ENCODE results near the gene PRDM11.

PRDM11 gene

DNA sequence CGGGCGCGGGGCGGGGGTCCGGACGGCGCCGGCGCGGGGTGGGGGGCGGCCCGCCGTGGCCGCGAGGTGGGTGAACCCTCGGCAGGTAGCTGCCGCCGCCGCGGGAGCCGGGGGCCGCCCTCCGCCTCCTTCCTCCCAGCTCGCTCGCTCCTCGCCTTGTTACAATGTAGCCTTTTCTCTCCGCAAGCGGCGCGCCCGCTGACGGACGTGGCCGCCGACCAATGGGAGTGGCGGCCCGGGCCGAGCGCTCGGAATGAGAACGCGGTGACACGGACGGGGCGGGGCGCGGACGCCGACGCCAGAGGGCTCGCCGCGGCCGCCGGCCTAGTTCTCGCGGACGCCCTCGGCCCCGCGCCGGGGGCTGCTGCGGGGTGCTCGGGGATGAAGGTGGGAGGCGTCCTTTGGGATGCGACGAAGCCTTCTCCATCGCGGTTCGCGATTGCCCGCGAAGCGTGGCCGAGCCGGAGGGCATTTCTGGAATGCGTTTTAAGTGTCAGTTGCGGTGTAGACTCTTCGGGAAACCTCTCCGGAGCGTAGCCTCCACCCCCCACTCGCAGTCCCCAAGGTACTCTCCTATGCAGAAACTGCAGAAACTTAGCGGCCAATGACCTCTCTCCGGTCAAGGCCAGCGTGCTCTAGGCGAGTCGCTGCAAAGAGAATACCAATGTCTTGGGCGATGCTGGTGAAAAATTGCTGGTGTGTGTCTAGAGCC, 734 bp downstream of the PRDM11 start:
- peak; percentile 96 for DNase-seq (ENCODE audit: low read depth)
- TF ChIP-seq, protein P1, sequence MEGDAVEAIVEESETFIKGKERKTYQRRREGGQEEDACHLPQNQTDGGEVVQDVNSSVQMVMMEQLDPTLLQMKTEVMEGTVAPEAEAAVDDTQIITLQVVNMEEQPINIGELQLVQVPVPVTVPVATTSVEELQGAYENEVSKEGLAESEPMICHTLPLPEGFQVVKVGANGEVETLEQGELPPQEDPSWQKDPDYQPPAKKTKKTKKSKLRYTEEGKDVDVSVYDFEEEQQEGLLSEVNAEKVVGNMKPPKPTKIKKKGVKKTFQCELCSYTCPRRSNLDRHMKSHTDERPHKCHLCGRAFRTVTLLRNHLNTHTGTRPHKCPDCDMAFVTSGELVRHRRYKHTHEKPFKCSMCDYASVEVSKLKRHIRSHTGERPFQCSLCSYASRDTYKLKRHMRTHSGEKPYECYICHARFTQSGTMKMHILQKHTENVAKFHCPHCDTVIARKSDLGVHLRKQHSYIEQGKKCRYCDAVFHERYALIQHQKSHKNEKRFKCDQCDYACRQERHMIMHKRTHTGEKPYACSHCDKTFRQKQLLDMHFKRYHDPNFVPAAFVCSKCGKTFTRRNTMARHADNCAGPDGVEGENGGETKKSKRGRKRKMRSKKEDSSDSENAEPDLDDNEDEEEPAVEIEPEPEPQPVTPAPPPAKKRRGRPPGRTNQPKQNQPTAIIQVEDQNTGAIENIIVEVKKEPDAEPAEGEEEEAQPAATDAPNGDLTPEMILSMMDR (IDR thresholded peaks at IDR 0.05; ENCODE audit: low read length, missing control alignments) = no peak

DNA sequence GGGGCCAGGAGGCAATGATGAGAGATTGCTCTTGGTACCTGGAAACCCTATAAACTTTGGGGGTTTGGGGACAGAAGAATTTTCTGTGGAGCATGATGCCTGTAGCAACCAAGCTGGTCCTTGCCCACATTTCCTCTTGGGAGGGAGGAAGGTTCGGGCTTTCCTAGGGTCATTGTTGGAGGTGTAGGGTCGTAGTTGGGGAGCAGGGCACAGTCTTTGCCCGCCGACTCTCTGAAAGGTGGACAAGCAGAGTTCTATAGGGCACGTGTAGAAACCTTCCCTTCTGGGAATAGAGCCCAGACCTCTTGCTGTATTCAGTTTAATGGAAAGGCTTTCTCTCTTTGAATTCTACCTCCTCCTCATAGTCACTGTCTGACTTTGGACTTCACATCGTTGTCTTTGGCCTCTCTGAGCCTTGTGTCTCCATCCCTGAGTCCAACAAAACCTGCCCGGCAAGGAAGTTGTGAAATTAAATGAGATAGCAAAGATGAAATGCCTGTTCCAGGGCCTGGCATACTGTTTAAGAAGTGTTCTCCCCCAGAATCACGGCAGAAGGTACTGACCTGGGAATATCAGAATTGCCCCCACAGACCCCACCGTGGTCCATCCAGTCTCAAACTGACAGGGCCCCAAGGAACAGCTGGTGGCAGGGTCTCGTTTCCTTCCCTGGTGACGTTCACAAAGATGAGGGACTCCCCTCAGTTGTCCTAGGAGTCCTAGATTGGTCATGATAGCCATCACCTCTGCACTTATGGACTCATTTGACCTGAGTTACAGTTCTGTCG, 1.6 kb downstream of the PRDM11 start:
- TF ChIP-seq, protein P1 (IDR thresholded peaks at IDR 0.05; ENCODE audit: low read length, missing control alignments) = no peak
- no peak for DNase-seq (ENCODE audit: low read depth)
- peak overlapping the region; percentile 76 for H3K4me3 ChIP-seq (replicated peaks; ENCODE audit: low read depth, low read length)

More for the DNA sequence above, 734 bp downstream of the PRDM11 start:
- peak overlapping the region; percentile 76 for H3K4me3 ChIP-seq (replicated peaks; ENCODE audit: low read depth, low read length)

DNA sequence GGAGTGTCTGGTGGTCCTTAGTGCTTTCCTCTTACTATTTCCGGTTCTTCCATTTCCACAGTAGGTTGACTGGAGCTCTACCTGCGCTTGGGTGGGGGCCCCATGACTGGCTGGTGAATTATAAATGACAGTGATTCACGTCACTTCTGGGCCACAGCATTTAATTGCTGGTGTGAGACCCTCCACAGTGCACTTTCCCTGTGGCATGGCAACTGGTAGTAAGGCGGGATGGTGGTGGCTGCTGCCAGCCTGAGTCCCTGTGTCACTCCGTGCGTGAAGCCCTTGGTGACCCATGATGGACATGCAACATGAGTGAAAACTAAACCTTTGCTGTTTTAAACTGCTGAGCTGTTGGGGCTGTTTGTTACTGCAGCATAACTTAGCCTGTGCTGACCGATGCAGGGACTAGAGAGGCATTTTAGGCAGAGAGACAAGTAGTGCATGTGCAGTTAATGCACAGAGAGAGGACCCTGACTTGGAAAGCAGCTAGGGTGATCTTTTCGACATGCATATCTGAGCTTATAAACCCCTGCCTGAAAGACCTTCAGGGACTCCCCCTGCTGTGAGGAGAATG, 3.1 kb downstream of the PRDM11 start:
- DNase-seq (ENCODE audit: low read depth) = no peak
- no peak overlapping the region for H3K4me3 ChIP-seq (replicated peaks; ENCODE audit: low read depth, low read length)
- TF ChIP-seq, protein P1 (IDR thresholded peaks at IDR 0.05; ENCODE audit: low read length, missing control alignments) = no peak

DNA sequence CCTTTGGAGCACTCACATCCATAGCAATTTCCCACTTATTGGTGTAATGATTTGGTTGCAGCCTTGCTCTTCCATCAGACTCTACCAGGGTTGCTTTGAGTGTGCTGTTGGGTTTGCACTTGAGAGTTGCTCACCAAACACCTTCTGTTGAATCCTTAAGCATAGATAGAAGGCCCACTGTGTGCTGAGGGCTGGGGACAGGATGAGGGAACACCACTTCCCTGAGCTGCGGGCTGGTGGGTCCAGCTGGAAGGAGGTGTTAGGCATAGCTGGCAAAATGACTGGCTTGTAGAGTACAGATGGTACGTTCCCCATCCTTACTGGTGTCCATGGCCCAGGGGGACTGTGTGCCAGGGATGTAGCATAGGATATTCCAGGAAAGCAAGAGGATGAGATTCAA, 3.9 kb downstream of the PRDM11 start:
- TF ChIP-seq, protein P1 (IDR thresholded peaks at IDR 0.05; ENCODE audit: low read length, missing control alignments) = no peak
- H3K4me3 ChIP-seq (replicated peaks; ENCODE audit: low read depth, low read length) = no peak overlapping the region
- no peak for DNase-seq (ENCODE audit: low read depth)

DNA sequence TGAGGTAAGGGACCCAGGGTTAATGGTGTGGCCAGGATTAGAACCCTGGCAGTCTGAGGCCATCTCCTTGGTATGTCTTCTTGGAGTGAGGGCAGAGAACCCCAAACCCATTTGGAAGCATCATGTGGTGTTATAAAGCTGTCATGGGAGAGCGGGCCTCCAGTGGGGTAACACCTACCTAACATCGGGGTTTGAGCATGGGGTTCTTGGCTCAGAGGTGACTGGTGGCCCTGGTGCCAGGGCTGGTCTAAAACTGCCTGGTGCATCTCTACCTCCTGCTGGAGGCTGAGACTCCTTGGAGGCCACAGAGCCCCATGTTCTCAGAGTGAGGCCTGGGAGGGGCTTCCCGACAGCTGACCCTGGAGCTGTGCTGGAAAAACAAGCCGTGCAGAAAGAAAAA, 4.5 kb downstream of the PRDM11 start:
- no peak for DNase-seq (ENCODE audit: low read depth)
- no peak overlapping the region for H3K4me3 ChIP-seq (replicated peaks; ENCODE audit: low read depth, low read length)
- TF ChIP-seq, protein P1 (IDR thresholded peaks at IDR 0.05; ENCODE audit: low read length, missing control alignments) = no peak

DNA sequence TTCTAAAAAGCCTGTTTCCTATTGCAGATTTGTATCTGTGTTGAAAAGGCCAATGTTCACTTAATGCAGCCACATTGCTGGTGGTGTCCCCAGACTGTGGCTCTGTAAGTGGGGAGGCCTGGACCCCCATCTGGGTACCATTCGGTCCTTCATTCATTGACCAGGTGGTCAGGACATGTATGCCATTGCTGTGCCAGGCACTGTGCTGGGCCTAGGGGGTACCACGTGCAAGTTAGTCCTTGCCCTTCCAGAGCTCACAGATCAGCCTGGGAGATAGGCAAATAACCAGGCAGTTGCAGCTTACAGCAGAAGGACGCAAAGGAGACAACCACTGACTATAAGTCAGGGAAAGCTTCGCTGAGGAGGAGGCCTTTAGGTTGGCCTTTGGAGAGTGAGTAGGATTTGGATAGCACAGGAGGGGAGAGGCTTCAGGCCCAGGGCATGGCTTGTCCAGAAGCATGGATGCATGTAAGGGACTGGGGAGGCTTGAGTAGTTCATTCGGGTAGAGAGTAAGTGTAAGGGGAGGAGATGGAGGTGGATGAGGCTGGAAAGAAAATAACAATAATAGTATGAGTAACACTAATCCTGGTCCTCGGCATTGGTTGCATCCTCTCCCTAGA, 5.0 kb downstream of the PRDM11 start:
- H3K4me3 ChIP-seq (replicated peaks; ENCODE audit: low read depth, low read length) = no peak overlapping the region
- TF ChIP-seq, protein P1 (IDR thresholded peaks at IDR 0.05; ENCODE audit: low read length, missing control alignments) = no peak
- DNase-seq (ENCODE audit: low read depth) = no peak

Measured in fibroblast of pulmonary artery (primary cell).